ENCODE measurements around the gene MICA. TPM values are rescaled to one million over a fixed set of nuclear protein-coding genes. Genes with fewer than 3 reads are reported as not detected.

The MICA gene
- total RNA-seq, 1 donor from 2014 or later = 33.1 TPM

DNA sequence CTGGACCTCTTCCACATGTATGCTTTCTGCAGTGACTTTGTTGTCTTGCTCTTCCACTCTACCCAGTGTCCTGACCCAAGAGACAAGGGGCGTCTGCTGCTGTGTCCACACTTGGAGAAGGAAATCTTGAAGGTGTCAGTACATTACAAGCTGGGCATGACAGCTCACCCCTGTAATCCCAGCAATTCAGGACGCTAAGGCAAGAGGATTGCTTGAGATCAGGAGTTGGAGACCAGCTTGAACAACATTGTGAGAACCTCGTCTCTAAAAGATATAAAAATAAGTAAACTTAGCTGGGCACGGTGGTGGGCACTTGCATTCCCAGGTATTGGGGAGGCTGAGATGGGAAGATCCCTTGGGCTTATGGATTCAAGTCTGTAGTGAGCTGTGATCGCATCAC, 40.6 kb upstream of the MICA start:
- Histone ChIP-seq H3K27me3 (ENCODE audit: low read depth) (no peaks in the 10 kb centered on the region), H3K36me3 (no peaks in the 10 kb centered on the region), H3K27ac (no peak overlapping the region), H3K9me3 (no peaks in the 10 kb centered on the region), H3K4me1 (peaks cover 10% of the 10 kb centered on the region), H3K4me3 (no peak overlapping the region)
- TF ChIP-seq, protein P1, sequence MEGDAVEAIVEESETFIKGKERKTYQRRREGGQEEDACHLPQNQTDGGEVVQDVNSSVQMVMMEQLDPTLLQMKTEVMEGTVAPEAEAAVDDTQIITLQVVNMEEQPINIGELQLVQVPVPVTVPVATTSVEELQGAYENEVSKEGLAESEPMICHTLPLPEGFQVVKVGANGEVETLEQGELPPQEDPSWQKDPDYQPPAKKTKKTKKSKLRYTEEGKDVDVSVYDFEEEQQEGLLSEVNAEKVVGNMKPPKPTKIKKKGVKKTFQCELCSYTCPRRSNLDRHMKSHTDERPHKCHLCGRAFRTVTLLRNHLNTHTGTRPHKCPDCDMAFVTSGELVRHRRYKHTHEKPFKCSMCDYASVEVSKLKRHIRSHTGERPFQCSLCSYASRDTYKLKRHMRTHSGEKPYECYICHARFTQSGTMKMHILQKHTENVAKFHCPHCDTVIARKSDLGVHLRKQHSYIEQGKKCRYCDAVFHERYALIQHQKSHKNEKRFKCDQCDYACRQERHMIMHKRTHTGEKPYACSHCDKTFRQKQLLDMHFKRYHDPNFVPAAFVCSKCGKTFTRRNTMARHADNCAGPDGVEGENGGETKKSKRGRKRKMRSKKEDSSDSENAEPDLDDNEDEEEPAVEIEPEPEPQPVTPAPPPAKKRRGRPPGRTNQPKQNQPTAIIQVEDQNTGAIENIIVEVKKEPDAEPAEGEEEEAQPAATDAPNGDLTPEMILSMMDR (IDR thresholded peaks at IDR 0.05) = no peak
- intact Hi-C loops (cut with DNase I) = loop anchor here (10.0 kb wide), 2 partner anchors 168 to 228 kb away; partner anchors contain the start of gene PSORS1C2
- DNase-seq (no peak), ATAC-seq (no peak)

- H3K27ac ChIP-seq = no peak overlapping the region
- ATAC-seq (no peak), DNase-seq (no peak)
- H3K27me3 ChIP-seq (ENCODE audit: low read depth) = no peaks in the 10 kb centered on the region
- TF ChIP-seq, protein P1 (IDR thresholded peaks at IDR 0.05) = no peak
- peaks cover 10% of the 10 kb centered on the region for H3K4me1 ChIP-seq
- intact Hi-C loops (cut with DNase I) = loop anchor here (10.0 kb wide), 2 partner anchors 169 to 229 kb away; partner anchors contain the start of gene PSORS1C2
- H3K9me3 ChIP-seq = no peaks in the 10 kb centered on the region
- no peak overlapping the region for H3K4me3 ChIP-seq
- no peaks in the 10 kb centered on the region for H3K36me3 ChIP-seq
Measured at GRCh38 chr6:31363811-31364210, 39.6 kb upstream of the MICA start.

DNA sequence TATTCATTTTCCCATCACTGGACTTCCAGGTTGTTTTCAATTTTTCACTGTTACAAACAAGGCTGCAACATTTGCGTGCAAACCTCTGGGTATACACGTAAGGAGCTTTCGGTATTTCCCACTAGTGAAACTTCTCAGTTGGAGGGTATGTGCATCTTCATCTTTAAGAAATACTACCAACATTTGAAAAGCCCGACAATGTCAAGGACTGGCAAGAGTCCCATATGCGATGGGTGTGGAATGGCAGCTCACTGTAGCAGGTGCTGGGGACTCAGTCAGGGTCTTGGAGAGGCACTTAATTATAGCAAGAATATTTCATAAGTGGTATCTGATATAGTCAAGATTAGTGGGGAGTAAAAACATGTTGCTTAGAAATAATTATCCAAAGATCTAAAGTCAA, 37.5 kb upstream of the MICA start:
- no peaks in the 10 kb centered on the region for H3K9me3 ChIP-seq
- no peak overlapping the region for H3K4me3 ChIP-seq
- DNase-seq (no peak), ATAC-seq (no peak)
- intact Hi-C loops (cut with DNase I) = loop anchor here (10.0 kb wide), 2 partner anchors 171 to 231 kb away; partner anchors contain the start of gene PSORS1C2
- no peaks in the 10 kb centered on the region for H3K27me3 ChIP-seq (ENCODE audit: low read depth)
- H3K36me3 ChIP-seq = no peaks in the 10 kb centered on the region
- H3K27ac ChIP-seq = no peak overlapping the region
- TF ChIP-seq, protein P1 (IDR thresholded peaks at IDR 0.05) = no peak
- H3K4me1 ChIP-seq = peaks cover 10% of the 10 kb centered on the region

GRCh38 chr6:31366693-31367470, 36.5 kb upstream of the MICA start:
- TF ChIP-seq, protein P1 (IDR thresholded peaks at IDR 0.05) = peak; percentile 95
- no peaks in the 10 kb centered on the region for H3K9me3 ChIP-seq
- peak; percentile 93 for DNase-seq
- intact Hi-C loops (cut with DNase I) = loop anchor here (10.0 kb wide), 2 partner anchors 172 to 232 kb away; partner anchors contain the start of gene PSORS1C2
- peaks cover 10% of the 10 kb centered on the region for H3K4me1 ChIP-seq
- no peaks in the 10 kb centered on the region for H3K36me3 ChIP-seq
- peak overlapping the region; percentile 49 for H3K4me3 ChIP-seq
- H3K27ac ChIP-seq = no peak overlapping the region
- H3K27me3 ChIP-seq (ENCODE audit: low read depth) = no peaks in the 10 kb centered on the region
- peak; percentile 99 for ATAC-seq

- TF ChIP-seq, protein P1 (IDR thresholded peaks at IDR 0.05) = no peak
- H3K4me3 ChIP-seq = no peak overlapping the region
- no peaks in the 10 kb centered on the region for H3K9me3 ChIP-seq
- H3K27me3 ChIP-seq (ENCODE audit: low read depth) = no peaks in the 10 kb centered on the region
- no peaks in the 10 kb centered on the region for H3K36me3 ChIP-seq
- ATAC-seq (no peak), DNase-seq (no peak)
- H3K4me1 ChIP-seq = peaks cover 10% of the 10 kb centered on the region
- no peak overlapping the region for H3K27ac ChIP-seq
- intact Hi-C loops (cut with DNase I) = loop anchor here (10.0 kb wide), 2 partner anchors 174 to 234 kb away; partner anchors contain the start of gene PSORS1C2
Measured at GRCh38 chr6:31368461-31368860, 34.9 kb upstream of the MICA start.
